LHCN-M2 (cell line): ENCODE data around the gene PTPRN2. TPM values are rescaled to one million over a fixed set of nuclear protein-coding genes. Genes with fewer than 3 reads are reported as not detected.

Experiments used
- DNase-seq: peaks from one replicate; pipeline ENCODE4 v3.0.0-alpha.2; 2012; ENCODE audit warnings: low read depth
- total RNA-seq: library from RNA; depleted of rRNA; stranded (reverse); fragments of >200 nt; gene quantifications from 2 replicates; pipeline ENCODE4 v1.2.3, GENCODE V29; 2014

Gene PTPRN2
- total RNA-seq, 1 experiment from 2014 or later, result 0.11 TPM

- no peak for DNase-seq
These were observed 864.4 kb downstream of the PTPRN2 start for GRCh38 chr7:157723205-157723604.

- no peak for DNase-seq
These were observed 865.2 kb downstream of the PTPRN2 start for GRCh38 chr7:157722137-157723060.

- DNase-seq, result no peak
These were observed 866.0 kb downstream of the PTPRN2 start for GRCh38 chr7:157721468-157722136.

GRCh38 chr7:157719705-157720655 lies 867.6 kb downstream of the PTPRN2 start:
- DNase-seq, result no peak

GRCh38 chr7:157719008-157719682 lies 868.5 kb downstream of the PTPRN2 start:
- no peak for DNase-seq

- DNase-seq, result no peak
These were observed 869.2 kb downstream of the PTPRN2 start for GRCh38 chr7:157718303-157719007.

GRCh38 chr7:157717211-157718174 lies 870.1 kb downstream of the PTPRN2 start:
- no peak for DNase-seq

GRCh38 chr7:157715938-157716280 lies 871.7 kb downstream of the PTPRN2 start:
- no peak for DNase-seq

- no peak for DNase-seq
These were observed 872.3 kb downstream of the PTPRN2 start for GRCh38 chr7:157715071-157715937.

GRCh38 chr7:157714166-157715070 lies 873.2 kb downstream of the PTPRN2 start:
- no peak for DNase-seq

- no peak for DNase-seq
These were observed 874.0 kb downstream of the PTPRN2 start for GRCh38 chr7:157713591-157713990.

- DNase-seq, result no peak
These were observed 874.9 kb downstream of the PTPRN2 start for GRCh38 chr7:157712666-157713235.

- no peak for DNase-seq
These were observed 876.2 kb downstream of the PTPRN2 start for GRCh38 chr7:157711353-157711888.

- no peak for DNase-seq
These were observed 877.2 kb downstream of the PTPRN2 start for GRCh38 chr7:157710396-157710795.

GRCh38 chr7:157709531-157710251 lies 877.9 kb downstream of the PTPRN2 start:
- no peak for DNase-seq

- no peak for DNase-seq
These were observed 878.7 kb downstream of the PTPRN2 start for GRCh38 chr7:157708919-157709295.
